SU-DHL-6 (cell line): ENCODE results near the gene SCN5A.

Experiments used
- H2AFZ ChIP-seq: fragments of 200-600 bp; sonication (generic); 2 replicates; pipeline ENCODE4 v1.6.1; 2014; ENCODE audit warnings: low read depth, mild to moderate bottlenecking, moderate library complexity, mixed read lengths, antibody characterized with exemption, low read length; ENCODE audit not compliant: severe bottlenecking
- H3F3A ChIP-seq: fragments of 200-600 bp; shearing (Covaris generic); 2 replicates; pipeline ENCODE4 v1.6.0; 2016; ENCODE audit warnings: antibody characterized with exemption, mild to moderate bottlenecking; ENCODE audit not compliant: insufficient read depth
- H3K27ac ChIP-seq: fragments of 200-600 bp; sonication (generic); 2 replicates; pipeline ENCODE4 v1.5.1; 2016; ENCODE audit warnings: low read depth, mild to moderate bottlenecking, low read length, moderate library complexity, mixed read lengths
- H3K27me3 ChIP-seq: fragments of 200-600 bp; sonication (generic), shearing (Covaris generic); 2 replicates; pipeline ENCODE4 v1.6.0; 2014; ENCODE audit warnings: mild to moderate bottlenecking, low read length
- H3K36me3 ChIP-seq: fragments of 200-600 bp; sonication (generic); 2 replicates; pipeline ENCODE4 v1.6.1; 2014; ENCODE audit warnings: mild to moderate bottlenecking, low read length, mixed read lengths
- H3K4me2 ChIP-seq: fragments of 300-600, 200-600 bp; shearing (Covaris generic), sonication (generic); 2 replicates; pipeline ENCODE4 v1.6.0; 2014; ENCODE audit warnings: low read length, low read depth, mild to moderate bottlenecking; ENCODE audit not compliant: poor library complexity, severe bottlenecking
- H3K4me3 ChIP-seq: fragments of 200-600 bp; sonication (generic); 2 replicates; pipeline ENCODE4 v1.5.1; 2014; ENCODE audit warnings: antibody characterized with exemption, low read length, mild to moderate bottlenecking, mixed read lengths; ENCODE audit not compliant: insufficient read depth, poor library complexity, severe bottlenecking
- H3K79me2 ChIP-seq: fragments of 200-600 bp; sonication (generic); 2 replicates; pipeline ENCODE4 v1.6.1; 2014; ENCODE audit warnings: mild to moderate bottlenecking, low read length, moderate library complexity; ENCODE audit not compliant: insufficient read depth
- H3K9ac ChIP-seq: fragments of 200-600 bp; sonication (generic); 2 replicates; pipeline ENCODE4 v1.7.0; 2014; ENCODE audit warnings: mild to moderate bottlenecking, low read length
- H3K9me2 ChIP-seq: fragments of 200-600 bp; sonication (generic); replicated peaks from 2 replicates; pipeline ENCODE4 v1.6.1; 2014; ENCODE audit warnings: low read length; ENCODE audit not compliant: insufficient read depth
- H3K9me3 ChIP-seq: fragments of 200-600 bp; sonication (generic); 2 replicates; pipeline ENCODE4 v1.6.1; 2014; ENCODE audit warnings: low read length, mixed read lengths; ENCODE audit not compliant: insufficient read depth
- H4K20me1 ChIP-seq: fragments of 200-600 bp; sonication (generic); 2 replicates; pipeline ENCODE4 v1.6.1; 2014; ENCODE audit warnings: low read depth, mild to moderate bottlenecking, antibody characterized with exemption, low read length, moderate library complexity, mixed read lengths
- CTCF ChIP-seq: fragments of 200-600 bp; sonication (generic); IDR thresholded peaks from one replicate; pipeline ENCODE4 v1.5.1; 2017; ENCODE audit warnings: antibody characterized with exemption, mild to moderate bottlenecking, low read length, moderate library complexity; ENCODE audit not compliant: insufficient read depth, poor library complexity, severe bottlenecking
- EZH2phosphoT487 ChIP-seq: fragments of 200-600 bp; sonication (generic), shearing (Covaris generic); conservative IDR thresholded peaks from 2 replicates; pipeline ENCODE4 v1.6.1; 2018; ENCODE audit warnings: mild to moderate bottlenecking, antibody characterized with exemption, low read length, moderate library complexity, mixed read lengths

SCN5A gene

GRCh38 chr3:38587548-38588131, 61.8 kb downstream of the SCN5A start:
- Histone ChIP-seq H2AFZ (no peak overlapping the region), H3K27me3 (no peaks in the 10 kb centered on the region), H3K79me2 (no peaks in the 10 kb centered on the region), H3F3A (no peaks in the 10 kb centered on the region), H3K4me2 (no peak overlapping the region), H4K20me1 (no peaks in the 10 kb centered on the region), H3K9me2 (no peaks in the 10 kb centered on the region), H3K9ac (no peak overlapping the region), H3K27ac (no peak overlapping the region), H3K4me3 (no peak overlapping the region), H3K9me3 (no peaks in the 10 kb centered on the region), H3K36me3 (no peaks in the 10 kb centered on the region)
- TF ChIP-seq EZH2phosphoT487 (no peak), CTCF (no peak)

GRCh38 chr3:38586546-38587520, 62.7 kb downstream of the SCN5A start:
- TF ChIP-seq EZH2phosphoT487 (no peak), CTCF (no peak)
- H3K9me3 ChIP-seq = no peaks in the 10 kb centered on the region
- H3K27me3 ChIP-seq = no peaks in the 10 kb centered on the region
- no peak overlapping the region for H3K27ac ChIP-seq
- no peaks in the 10 kb centered on the region for H3F3A ChIP-seq
- no peak overlapping the region for H3K4me2 ChIP-seq
- H3K9me2 ChIP-seq = no peaks in the 10 kb centered on the region
- no peak overlapping the region for H3K4me3 ChIP-seq
- H4K20me1 ChIP-seq = no peaks in the 10 kb centered on the region
- H3K36me3 ChIP-seq = no peaks in the 10 kb centered on the region
- no peaks in the 10 kb centered on the region for H3K79me2 ChIP-seq
- H3K9ac ChIP-seq = no peak overlapping the region
- no peak overlapping the region for H2AFZ ChIP-seq

- Histone ChIP-seq H3K27ac (no peak overlapping the region), H2AFZ (no peak overlapping the region), H3F3A (no peaks in the 10 kb centered on the region), H3K9me2 (no peaks in the 10 kb centered on the region), H3K36me3 (no peaks in the 10 kb centered on the region), H4K20me1 (no peaks in the 10 kb centered on the region), H3K9ac (no peak overlapping the region), H3K9me3 (no peaks in the 10 kb centered on the region), H3K79me2 (no peaks in the 10 kb centered on the region), H3K4me2 (no peak overlapping the region), H3K4me3 (no peak overlapping the region), H3K27me3 (no peaks in the 10 kb centered on the region)
- no peak for TF ChIP-seq EZH2phosphoT487
- no peak for TF ChIP-seq CTCF
These were observed 63.6 kb downstream of the SCN5A start for GRCh38 chr3:38585791-38586420.
